Cerebellar nuclear complex (tissue), 1 donor: ENCODE results near the gene FANCI.
A peak's percentile ranks its signal among the peaks of the same experiment; 100 is the strongest.

ENCODE experiments used
- DNase-seq, 2 experiments: peaks; one replicate each; lab custom pipeline; 2025; lab: John Stamatoyannopoulos, UW

Gene FANCI

DNA sequence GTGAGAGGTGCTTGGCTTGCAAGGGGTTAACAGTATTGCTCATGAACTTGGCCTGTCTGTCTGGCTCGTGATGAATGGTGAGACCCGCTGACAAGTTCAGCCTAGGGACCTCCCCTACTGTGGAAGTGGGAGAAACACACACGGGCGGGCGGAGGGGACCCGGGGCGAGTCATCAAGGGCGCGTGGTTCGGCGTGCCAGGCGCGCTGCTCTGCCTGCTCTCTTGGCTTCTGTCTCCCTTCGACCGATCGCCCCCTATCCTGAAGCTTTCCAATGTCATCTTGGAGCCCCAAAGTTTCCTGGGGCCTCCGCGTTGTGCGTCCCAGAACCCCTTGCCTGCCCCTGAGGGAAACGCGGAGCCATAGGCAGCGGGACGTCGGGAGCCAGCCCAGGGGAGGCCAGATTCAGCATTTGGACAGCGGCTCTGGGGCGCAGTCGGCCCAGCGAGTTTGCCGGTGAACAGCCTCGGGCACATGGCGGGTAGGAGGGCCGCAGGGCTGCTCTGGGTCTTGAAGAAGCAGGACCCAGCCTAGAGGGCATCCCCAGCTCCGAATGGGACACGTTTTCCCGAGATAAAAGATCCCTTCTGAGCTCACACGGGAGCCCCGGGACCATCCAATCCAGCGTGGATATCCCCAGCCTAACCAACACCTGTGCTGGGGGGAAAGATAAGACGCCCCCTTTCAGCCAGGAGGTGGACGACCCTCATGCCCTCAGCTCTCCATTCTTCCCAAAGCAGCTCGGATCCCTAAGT, 117.8 kb downstream of the FANCI start:
- no peak for DNase-seq

DNA sequence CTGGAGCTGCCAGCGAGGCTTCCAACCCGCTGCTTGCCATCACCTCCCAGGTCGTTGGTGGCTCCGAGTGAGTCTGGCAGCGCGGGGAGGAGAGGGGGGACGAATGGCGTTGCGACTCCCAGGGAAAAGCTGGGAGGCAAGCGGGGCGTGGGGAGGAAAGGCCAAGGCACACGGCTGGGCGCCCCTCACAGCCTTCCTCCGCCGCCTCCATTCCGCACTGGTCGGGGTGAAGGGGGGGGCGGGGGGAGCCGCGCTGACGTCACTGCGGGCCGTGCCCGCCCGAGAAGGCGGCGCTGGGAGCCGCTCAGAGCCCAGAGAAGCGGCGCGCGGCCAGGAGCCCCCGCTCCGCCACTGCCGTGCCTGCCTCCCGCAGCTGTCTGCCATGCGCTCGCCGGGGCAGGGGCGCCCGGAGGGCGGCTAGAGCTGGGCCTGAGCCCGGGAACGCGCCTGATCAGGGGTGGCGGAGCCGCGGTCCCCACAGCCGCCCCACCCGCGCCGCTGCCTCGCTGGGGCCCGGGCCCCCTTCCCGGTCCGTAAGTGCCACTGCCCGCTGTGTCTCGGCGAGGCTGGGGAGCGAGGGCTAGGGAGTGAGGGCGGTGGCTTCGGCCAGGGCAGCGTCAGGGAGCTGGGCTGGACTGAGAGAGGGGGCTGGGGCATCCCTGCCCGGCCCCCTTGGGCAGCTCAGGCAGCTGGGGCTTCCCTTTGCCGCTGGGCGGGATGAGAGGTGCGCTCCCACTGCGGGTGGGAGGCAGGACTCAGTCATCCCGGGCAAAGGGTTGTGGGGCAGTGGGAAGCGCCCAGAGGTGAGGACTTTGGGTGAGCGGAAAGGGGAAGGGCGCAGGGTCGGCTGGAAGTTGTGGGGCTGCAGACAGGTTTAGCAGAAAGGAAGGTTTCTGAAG, 118.7 kb downstream of the FANCI start:
- DNase-seq: peak in 1 of 2 experiments; percentile 38

DNA sequence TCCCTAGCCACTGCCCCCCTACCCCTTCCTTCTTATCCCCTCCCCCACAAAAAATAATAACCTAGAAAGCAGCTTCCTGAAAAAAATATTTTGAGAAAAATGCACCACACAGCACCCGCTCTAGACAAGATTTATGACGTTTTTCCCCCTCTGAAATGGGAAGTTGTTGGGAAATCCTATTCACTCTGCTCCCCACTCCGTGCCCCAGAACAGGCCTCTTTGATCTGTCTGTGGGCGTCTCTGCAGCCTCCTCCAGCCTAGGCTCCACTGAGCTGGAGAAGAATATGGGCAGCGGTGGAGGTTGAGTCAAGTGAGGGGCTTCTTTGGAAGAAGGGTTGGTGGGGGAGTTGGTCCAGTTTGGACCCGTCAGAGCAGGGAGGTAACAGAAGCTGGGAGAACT, 119.4 kb downstream of the FANCI start:
- no peak for DNase-seq

DNA sequence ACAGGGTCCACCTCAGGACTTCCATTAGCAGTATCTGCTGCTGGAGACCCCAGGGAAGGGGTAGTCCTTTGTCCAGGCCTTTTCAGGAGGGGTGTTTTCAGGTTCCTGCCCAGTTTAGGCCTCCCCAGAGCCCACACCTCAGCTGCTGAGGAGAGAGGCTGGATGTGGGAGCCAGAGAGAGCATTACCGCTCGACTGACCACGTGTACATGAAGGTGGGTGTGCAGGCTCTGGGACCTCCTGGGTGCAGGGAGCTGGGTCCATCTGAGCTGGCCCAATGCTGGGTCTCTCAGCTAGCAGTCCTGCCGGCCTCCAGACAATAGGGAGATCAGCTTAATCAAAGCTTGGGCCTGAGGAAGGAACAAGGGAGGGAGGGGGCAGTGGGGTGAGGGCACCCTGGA, 120.0 kb downstream of the FANCI start:
- no peak for DNase-seq

DNA sequence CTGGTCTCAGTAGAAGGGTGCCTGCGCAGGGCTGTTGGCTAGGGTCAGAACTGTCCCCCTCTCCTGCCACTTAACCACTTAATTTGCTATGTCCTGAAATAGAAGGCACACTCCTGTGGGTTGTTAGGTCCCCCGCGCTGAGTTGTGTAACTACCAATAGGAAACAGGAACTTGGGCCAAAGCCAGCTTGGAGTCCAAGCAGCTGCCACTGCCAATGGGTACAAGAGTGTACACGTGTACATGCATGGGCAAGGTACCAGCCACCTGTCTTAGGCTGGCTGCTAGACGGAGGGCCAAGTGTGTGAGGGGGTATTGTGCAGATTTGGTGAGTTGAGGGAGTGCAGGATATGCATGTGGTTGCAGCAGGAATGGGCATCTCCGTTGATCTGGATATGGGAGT, 120.6 kb downstream of the FANCI start:
- peak; percentile 20 to 52 for DNase-seq

DNA sequence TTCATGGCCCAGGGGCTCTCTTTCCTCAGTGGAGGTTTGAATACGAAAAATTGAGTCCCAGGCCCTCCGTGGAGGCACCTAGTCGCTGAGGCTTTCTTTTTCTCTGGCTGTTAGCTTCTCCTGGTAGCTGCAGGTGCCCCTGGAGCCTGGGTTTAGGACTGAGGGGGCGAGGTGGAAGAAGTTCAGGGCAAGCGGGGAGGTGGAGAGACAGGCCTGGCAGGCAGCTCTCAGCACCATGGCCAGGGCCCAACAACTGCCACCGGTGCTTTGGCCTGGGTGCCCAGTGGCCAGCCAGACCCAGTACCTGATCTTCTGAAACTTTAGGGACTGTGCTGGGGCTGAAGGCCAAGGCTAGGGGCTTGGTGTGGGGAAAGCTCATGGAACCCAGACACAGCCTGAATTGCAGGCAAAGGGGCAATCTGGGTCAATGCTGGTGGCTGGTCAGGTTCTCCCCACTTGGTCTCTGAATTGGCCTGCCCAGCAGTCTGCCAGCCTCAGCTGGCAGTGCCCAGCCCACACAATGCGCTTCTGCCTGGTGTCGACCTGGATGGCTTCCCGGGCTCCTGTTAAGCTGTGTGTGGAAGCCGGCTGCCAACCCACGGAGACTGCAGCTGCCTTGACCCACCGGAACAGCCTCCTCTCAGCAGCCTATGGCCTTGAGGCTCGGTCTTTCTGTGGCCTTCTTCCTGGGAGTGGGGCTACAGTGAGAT, 121.1 kb downstream of the FANCI start:
- no peak for DNase-seq

DNA sequence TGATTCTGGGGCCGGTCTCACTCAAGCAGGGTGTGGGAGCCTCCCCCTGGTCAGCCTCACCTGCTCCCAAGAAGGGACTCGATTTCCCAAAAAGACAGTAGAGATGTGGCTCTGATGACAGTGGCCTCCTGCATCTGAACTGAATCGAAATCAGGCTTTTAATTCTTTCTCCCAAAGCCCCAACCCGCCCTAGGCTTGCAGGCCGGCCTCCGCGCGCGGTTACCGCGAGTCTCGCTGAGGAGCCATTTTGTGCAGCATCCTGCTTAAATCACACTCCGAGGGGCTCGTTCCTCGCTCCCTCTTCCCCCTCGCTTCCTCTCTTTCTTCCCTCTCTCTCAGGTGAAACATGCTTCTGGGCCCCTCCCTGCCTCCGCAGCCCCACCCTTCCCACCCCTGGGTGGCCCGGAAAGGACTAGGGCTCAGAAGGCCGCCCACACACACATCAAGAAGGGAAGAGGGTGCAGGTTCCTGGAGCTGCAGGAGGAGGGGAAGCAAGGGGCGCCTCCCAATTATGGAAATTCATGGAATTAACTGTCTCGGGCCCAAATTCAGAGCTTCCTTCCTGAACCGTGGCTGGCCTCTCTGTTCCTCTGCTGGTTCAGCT, 121.8 kb downstream of the FANCI start:
- DNase-seq: no peak
